PC-9 (cell line): Measurements from ENCODE around the gene HRH1.

Source experiments
- CTCF ChIP-seq: fragments of 200-600 bp; sonication (generic); conservative IDR thresholded peaks from 2 replicates; pipeline ENCODE4 v1.6.1; 2017; ENCODE audit warnings: mixed run types, antibody characterized with exemption, mild to moderate bottlenecking, moderate library complexity
- EZH2 ChIP-seq: fragments of 200-600 bp; sonication (generic); IDR thresholded peaks from 2 replicates; pipeline ENCODE4 v1.8.0; 2017; ENCODE audit warnings: antibody characterized with exemption, low read depth

GRCh38 chr3:11152301-11152700 lies 2.0 kb upstream of the HRH1 start:
- TF ChIP-seq CTCF (no peak), EZH2 (no peak)
